Kidney epithelial cell (primary cell): ENCODE data around the gene BIRC3. TPM values are rescaled to one million over a fixed set of nuclear protein-coding genes. Genes with fewer than 3 reads are reported as not detected.

ENCODE experiments used
- DNase-seq: peaks from one replicate; pipeline ENCODE4 v3.0.0-alpha.2; 2010; ENCODE audit warnings: low read depth
- H3K27me3 ChIP-seq: 2 replicates; pipeline ENCODE4 v1.6.0; 2011; ENCODE audit warnings: low read length; ENCODE audit not compliant: control insufficient read depth, insufficient read depth
- H3K36me3 ChIP-seq: 2 replicates; pipeline ENCODE4 v1.5.1; 2011; ENCODE audit warnings: low read length; ENCODE audit not compliant: control insufficient read depth, insufficient read depth
- H3K4me3 ChIP-seq: 2 replicates; pipeline ENCODE4 v1.5.1; 2011; ENCODE audit warnings: low read depth, mild to moderate bottlenecking, control low read depth, low read length
- total RNA-seq: library from RNA; depleted of rRNA; stranded (reverse); fragments of >200 nt; gene quantifications from 2 replicates; pipeline ENCODE4 v1.2.3, GENCODE V29; 2015
- TF ChIP-seq, protein P1 (sequence below): IDR thresholded peaks from 2 replicates; pipeline ENCODE4 v1.5.1; 2011; ENCODE audit warnings: mild to moderate bottlenecking, moderate library complexity, low read length, control low read depth, inconsistent platforms; ENCODE audit not compliant: insufficient read depth, poor library complexity, severe bottlenecking

BIRC3 gene
- total RNA-seq, 1 donor from 2014 or later: 10.0 TPM

DNA sequence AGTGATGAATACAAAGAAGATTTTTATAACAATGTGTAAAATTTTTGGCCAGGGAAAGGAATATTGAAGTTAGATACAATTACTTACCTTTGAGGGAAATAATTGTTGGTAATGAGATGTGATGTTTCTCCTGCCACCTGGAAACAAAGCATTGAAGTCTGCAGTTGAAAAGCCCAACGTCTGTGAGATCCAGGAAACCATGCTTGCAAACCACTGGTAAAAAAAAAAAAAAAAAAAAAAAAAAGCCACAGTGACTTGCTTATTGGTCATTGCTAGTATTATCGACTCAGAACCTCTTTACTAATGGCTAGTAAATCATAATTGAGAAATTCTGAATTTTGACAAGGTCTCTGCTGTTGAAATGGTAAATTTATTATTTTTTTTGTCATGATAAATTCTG lies 5.3 kb downstream of the BIRC3 start:
- no peak for DNase-seq
- Histone ChIP-seq H3K36me3 (no peaks in the 10 kb centered on the region), H3K27me3 (no peaks in the 10 kb centered on the region), H3K4me3 (no peak overlapping the region)
- TF ChIP-seq, protein P1, sequence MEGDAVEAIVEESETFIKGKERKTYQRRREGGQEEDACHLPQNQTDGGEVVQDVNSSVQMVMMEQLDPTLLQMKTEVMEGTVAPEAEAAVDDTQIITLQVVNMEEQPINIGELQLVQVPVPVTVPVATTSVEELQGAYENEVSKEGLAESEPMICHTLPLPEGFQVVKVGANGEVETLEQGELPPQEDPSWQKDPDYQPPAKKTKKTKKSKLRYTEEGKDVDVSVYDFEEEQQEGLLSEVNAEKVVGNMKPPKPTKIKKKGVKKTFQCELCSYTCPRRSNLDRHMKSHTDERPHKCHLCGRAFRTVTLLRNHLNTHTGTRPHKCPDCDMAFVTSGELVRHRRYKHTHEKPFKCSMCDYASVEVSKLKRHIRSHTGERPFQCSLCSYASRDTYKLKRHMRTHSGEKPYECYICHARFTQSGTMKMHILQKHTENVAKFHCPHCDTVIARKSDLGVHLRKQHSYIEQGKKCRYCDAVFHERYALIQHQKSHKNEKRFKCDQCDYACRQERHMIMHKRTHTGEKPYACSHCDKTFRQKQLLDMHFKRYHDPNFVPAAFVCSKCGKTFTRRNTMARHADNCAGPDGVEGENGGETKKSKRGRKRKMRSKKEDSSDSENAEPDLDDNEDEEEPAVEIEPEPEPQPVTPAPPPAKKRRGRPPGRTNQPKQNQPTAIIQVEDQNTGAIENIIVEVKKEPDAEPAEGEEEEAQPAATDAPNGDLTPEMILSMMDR: no peak

DNA sequence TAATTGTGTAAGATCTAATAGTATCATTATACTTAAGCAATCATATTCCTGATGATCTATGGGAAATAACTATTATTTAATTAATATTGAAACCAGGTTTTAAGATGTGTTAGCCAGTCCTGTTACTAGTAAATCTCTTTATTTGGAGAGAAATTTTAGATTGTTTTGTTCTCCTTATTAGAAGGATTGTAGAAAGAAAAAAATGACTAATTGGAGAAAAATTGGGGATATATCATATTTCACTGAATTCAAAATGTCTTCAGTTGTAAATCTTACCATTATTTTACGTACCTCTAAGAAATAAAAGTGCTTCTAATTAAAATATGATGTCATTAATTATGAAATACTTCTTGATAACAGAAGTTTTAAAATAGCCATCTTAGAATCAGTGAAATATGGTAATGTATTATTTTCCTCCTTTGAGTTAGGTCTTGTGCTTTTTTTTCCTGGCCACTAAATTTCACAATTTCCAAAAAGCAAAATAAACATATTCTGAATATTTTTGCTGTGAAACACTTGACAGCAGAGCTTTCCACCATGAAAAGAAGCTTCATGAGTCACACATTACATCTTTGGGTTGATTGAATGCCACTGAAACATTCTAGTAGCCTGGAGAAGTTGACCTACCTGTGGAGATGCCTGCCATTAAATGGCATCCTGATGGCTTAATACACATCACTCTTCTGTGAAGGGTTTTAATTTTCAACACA lies 6.4 kb downstream of the BIRC3 start:
- no peak overlapping the region for H3K4me3 ChIP-seq
- H3K27me3 ChIP-seq: no peaks in the 10 kb centered on the region
- H3K36me3 ChIP-seq: no peaks in the 10 kb centered on the region
- no peak for DNase-seq
- TF ChIP-seq, protein P1: no peak

DNA sequence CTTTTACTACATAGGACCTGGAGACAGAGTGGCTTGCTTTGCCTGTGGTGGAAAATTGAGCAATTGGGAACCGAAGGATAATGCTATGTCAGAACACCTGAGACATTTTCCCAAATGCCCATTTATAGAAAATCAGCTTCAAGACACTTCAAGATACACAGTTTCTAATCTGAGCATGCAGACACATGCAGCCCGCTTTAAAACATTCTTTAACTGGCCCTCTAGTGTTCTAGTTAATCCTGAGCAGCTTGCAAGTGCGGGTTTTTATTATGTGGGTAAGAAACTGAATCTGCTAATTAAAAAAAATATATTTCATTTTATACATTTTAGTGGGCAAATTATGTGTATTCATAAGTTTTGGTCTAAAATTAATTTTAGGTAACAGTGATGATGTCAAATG lies 7.8 kb downstream of the BIRC3 start:
- Histone ChIP-seq H3K4me3 (no peak overlapping the region), H3K27me3 (no peaks in the 10 kb centered on the region), H3K36me3 (no peaks in the 10 kb centered on the region)
- no peak for DNase-seq
- TF ChIP-seq, protein P1: no peak

DNA sequence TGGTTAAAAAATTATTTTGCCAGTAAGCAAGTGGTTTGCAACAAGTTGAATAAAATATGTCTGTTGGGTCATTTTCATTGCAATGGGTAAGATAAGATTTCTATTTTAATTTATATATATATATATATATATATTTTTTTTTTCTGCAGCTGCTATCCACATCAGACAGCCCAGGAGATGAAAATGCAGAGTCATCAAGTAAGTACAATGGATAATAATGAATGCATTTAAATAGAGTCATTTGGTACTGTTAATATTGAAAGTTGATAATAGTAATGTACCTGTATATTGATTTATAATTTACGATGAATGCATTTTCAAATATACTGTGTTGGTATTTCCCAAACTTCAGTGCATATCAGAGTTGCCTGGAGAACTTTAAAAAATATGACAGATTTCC lies 11.5 kb downstream of the BIRC3 start:
- no peak for DNase-seq
- Histone ChIP-seq H3K36me3 (no peaks in the 10 kb centered on the region), H3K4me3 (no peak overlapping the region), H3K27me3 (no peaks in the 10 kb centered on the region)
- TF ChIP-seq, protein P1: no peak

DNA sequence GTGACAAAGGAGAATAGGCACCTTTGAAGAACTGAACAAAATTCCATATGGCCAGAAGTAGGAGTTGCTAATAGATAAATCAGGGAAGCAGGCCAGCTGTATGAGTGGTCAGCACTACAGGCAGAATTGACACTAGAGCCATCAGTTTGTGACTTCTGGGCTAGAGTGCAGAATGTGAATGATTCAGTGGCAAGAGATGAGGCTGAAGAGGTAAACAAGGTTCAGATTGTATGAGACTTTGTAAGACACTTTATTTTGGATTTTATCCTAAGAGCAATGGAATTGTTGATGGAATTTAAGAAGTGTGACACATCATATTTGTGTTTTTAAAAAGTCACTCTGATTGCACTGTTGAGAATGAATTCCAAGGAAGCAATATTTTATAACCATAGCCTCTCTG lies 12.9 kb downstream of the BIRC3 start:
- no peaks in the 10 kb centered on the region for H3K27me3 ChIP-seq
- TF ChIP-seq, protein P1: no peak
- no peak overlapping the region for H3K4me3 ChIP-seq
- no peak for DNase-seq
- no peaks in the 10 kb centered on the region for H3K36me3 ChIP-seq

DNA sequence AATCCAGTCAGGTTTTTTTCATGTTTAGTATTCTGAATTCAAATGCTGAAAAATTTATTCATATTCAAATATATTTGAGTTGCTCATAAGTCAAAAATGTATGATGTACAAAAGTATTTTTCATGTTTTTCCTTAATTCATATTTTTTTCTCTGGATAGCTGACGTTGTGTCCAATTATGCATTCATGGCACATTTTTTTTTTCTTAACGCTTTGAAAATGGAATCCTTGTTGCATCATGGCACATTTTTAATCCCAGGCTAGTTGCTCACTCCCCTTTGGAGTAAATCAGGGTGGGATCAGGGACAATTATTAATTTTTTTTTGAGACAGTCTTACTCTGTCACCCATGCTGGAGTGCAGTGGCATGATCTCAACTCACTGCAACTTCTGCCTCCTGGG lies 14.1 kb downstream of the BIRC3 start:
- TF ChIP-seq, protein P1: no peak
- no peaks in the 10 kb centered on the region for H3K27me3 ChIP-seq
- H3K36me3 ChIP-seq: no peaks in the 10 kb centered on the region
- no peak overlapping the region for H3K4me3 ChIP-seq
- DNase-seq: no peak
